GM12873 (cell line): ENCODE data around the gene SIMC1.

Experiments
- TF ChIP-seq, protein P1 (sequence below): IDR thresholded peaks from 2 replicates; pipeline ENCODE4 v1.5.1; 2012; ENCODE audit warnings: low read depth, mild to moderate bottlenecking, moderate library complexity, low read length, control low read depth; ENCODE audit not compliant: insufficient read depth; ENCODE audit errors: missing control alignments

Gene SIMC1

DNA sequence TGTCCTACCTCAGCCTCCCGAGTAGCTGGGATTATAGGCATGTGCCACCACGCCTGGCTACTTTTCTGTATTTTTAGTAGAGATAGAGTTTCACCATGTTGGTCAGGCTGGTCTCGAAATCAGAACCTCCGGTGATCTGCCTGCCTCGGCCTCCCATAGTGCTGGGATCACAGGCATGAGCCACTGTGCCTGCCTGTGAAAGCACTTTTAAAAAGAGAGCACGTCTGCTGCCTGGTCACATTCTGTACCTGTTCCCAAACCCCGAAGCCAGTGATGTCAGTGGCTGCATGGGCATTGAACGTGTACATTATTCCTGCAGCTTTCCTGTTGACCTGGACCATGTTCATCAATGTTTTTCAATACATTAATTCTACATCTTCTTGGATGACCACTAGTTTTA, 35.1 kb upstream of the SIMC1 start:
- TF ChIP-seq, protein P1, sequence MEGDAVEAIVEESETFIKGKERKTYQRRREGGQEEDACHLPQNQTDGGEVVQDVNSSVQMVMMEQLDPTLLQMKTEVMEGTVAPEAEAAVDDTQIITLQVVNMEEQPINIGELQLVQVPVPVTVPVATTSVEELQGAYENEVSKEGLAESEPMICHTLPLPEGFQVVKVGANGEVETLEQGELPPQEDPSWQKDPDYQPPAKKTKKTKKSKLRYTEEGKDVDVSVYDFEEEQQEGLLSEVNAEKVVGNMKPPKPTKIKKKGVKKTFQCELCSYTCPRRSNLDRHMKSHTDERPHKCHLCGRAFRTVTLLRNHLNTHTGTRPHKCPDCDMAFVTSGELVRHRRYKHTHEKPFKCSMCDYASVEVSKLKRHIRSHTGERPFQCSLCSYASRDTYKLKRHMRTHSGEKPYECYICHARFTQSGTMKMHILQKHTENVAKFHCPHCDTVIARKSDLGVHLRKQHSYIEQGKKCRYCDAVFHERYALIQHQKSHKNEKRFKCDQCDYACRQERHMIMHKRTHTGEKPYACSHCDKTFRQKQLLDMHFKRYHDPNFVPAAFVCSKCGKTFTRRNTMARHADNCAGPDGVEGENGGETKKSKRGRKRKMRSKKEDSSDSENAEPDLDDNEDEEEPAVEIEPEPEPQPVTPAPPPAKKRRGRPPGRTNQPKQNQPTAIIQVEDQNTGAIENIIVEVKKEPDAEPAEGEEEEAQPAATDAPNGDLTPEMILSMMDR = no peak

DNA sequence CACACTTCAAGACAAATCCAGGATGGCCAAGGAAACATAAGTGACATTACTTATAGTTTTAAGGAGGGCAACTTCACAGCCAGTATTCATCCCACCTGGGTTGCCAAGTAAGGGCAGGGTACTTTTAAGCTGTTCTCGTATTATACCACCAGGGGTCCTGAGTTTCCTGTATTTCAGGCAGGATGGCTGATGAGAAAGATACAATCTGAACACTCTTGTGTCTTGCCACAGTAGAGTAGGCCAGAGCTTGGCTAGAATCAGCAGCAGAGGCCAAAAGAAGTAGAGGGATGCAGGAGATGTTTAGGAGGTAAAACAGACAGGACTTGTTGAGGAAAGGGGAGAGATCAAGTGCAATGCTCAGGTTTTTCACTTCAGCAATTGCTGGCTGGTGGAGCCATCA, 3.1 kb upstream of the SIMC1 start:
- TF ChIP-seq, protein P1 = peak; percentile 49

DNA sequence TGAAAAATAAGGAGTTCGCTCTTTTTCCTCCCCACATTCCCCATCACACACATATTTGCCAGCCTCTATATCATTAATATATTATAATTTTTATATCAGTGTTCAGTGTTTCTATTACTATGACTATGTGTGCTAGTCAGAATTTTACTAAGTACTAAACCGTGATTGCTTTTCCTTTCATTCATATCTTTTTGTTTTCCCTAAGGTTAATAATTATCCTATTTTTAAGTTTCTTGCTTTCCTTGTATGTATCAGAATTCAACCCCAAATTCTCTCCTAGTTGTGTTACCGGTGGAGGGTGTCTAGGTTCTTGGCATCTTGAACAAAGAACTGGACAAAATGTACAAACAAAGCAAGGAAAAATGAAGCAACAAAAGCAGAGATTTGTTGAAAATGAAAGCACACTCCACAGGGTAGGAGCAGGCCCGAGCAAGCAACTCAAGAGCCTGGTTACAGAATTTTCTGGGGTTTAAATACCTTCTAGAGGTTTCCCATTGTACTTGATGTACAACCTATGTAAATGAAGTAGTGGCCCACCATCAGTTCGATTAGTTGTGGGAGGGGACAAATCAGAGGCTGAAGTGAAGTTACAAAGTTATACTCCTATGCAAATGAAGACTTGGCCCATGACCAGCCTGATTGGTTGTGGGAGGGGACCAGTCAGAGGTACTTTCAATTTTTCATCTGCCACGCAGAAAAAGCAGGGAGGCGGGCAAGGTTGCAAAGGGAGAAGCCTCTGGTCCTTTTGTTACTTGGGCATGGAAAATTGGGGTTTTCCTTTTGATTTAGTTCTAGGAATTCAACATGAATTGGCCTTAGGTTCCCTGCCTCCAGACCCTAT, 79.5 kb downstream of the SIMC1 start:
- TF ChIP-seq, protein P1 = no peak

DNA sequence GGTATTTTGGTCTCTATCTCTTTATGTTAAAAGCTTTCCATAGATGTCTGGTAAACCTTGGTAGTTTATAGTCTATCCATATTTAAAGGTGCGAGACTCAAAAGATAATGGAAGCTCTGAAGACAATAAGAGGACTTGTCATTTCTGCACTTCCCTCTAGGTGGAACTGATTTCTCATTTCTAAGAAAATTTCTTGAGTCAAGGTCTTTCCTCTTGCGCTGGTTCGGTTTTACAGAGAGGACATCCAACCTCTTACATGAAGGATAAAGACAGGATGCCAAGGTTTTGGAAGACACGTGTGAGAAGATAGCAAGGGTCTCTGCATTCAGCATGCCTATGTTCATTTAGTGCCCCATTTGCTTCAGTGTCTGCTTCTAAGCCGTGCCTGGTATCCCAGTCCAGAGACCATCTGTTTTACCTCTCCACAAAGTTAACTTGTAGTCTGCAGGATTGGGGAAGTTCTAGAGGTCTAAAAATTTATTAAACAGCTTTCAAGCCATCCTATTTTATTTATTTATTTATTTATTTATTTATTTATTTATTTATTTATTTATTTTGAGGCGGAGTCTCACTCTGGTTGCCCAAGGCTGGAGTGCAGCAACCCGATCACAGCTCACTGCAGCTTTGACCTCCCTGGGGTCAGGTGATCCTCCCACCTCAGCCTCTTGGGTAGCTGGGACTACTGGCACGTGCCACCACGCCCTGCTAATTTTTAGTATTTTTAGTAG, 81.8 kb downstream of the SIMC1 start:
- TF ChIP-seq, protein P1 = peak; percentile 25

DNA sequence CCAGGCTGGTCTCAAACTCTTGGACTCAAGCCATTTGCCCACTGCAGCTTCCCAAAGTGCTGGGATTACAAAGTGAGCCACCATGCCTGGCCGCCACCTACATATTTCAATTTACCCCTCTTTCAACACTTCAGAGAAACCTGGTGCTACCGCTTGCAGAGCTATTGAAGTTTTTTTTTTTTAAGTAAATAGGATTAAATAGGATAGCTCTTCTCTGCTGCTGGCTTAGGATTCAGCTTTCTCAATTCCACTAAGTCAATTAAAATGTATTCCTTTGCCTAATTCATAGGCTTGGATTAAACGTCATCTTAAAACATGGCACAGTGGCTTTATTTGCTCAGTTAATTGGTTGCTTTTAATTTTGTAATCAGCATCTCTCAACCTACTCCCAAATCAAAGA, 82.4 kb downstream of the SIMC1 start:
- TF ChIP-seq, protein P1 = no peak

DNA sequence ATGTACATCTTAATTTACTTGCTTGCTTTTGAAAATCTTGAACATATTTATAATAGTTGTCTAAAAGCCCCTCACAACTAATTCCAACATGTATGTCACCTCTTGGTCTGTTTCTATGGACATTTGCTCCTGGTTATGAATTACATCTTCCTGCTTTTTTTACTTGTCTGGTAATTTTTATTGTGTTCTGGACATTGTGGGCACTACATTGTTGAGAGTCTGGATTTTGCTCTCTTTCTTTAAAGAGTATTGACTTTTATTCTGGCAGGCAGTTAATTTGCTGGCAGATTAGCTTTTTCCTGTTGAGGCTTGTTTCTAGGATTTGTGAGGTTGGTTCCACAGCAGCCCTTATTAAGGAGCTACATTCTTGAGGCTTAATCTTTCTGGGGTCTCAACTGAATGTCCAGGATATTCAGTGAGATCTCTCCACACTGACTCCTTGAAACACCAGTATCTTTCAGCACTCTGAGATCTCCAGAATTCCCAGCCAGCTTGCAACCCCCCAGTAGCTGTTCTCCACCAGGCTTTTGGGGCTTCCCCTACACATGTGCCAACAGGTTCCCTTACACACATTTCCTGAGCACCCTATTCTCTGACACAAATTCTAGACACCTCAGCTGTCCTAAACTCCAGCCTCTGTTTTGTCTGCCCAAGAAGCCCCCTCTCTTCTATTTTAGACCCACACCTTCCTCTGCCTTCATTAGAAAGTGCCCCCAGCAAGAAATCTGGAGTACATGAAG, 96.0 kb downstream of the SIMC1 start:
- TF ChIP-seq, protein P1 = no peak

DNA sequence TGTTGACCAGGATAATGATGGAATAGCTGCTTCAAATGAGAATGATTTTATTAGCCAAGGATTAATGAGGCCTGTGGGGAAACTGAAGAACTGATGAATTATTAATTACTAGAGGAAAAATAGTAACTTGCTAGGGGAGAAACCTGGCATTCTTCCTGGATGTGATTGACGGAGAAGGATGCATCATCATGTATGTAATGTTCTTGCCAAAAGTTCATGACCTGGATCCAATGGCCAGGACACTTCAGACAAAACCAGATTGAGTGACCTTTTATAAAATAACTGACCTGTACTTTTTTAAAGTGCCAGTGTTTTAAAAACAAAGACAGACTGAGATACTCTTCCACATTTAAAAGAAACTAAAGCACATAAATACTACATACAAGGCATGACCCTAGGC, 99.7 kb downstream of the SIMC1 start:
- TF ChIP-seq, protein P1 = no peak
